HG02852 (cell line): ENCODE data around the gene TP53INP2.
"Not testable (repeated sequence)": the region's sequence is repeated elsewhere in the genome, so short reads cannot be mapped to it uniquely, and the experiment has no call there.

Experiments
- ATAC-seq: cut with Tn5 transposase; IDR thresholded peaks from one replicate; pipeline ENCODE4 v1.9.1; 2021; ENCODE audit warnings: mild to moderate bottlenecking, moderate library complexity; ENCODE audit not compliant: unreplicated experiment

Gene TP53INP2

GRCh38 chr20:34705397-34706301, 1.5 kb downstream of the TP53INP2 start:
- no peak for ATAC-seq

GRCh38 chr20:34706302-34706875, 2.2 kb downstream of the TP53INP2 start:
- ATAC-seq, result no peak

- no peak for ATAC-seq
Observed at GRCh38 chr20:34706912-34707784, 3.0 kb downstream of the TP53INP2 start.

- ATAC-seq, result peak; percentile 4
Observed at GRCh38 chr20:34708621-34709043, 4.5 kb downstream of the TP53INP2 start.

- peak; percentile 47 for ATAC-seq
Observed at GRCh38 chr20:34709044-34709830, 5.1 kb downstream of the TP53INP2 start.

GRCh38 chr20:34709831-34710567, 5.9 kb downstream of the TP53INP2 start:
- peak; percentile 37 for ATAC-seq

GRCh38 chr20:34710568-34710839, 6.4 kb downstream of the TP53INP2 start:
- ATAC-seq, result no peak

GRCh38 chr20:34710861-34711574, 6.9 kb downstream of the TP53INP2 start:
- ATAC-seq, result no peak

GRCh38 chr20:34711813-34712430, 7.8 kb downstream of the TP53INP2 start:
- no peak for ATAC-seq

GRCh38 chr20:34712525-34713192, 8.5 kb downstream of the TP53INP2 start:
- ATAC-seq, result no peak

- ATAC-seq, result no peak
Observed at GRCh38 chr20:34713194-34713943, 9.2 kb downstream of the TP53INP2 start.

- ATAC-seq, result not testable (repeated sequence)
Observed at GRCh38 chr20:34713944-34714515, 9.9 kb downstream of the TP53INP2 start.

- no peak for ATAC-seq
Observed at GRCh38 chr20:34715384-34715783, 11.2 kb downstream of the TP53INP2 start.

- ATAC-seq, result no peak
Observed at GRCh38 chr20:34716921-34717229, 12.7 kb downstream of the TP53INP2 start.

GRCh38 chr20:34717230-34718095, 13.3 kb downstream of the TP53INP2 start:
- no peak for ATAC-seq

GRCh38 chr20:34719242-34720017, 15.3 kb downstream of the TP53INP2 start:
- peak; percentile 88 for ATAC-seq
